Astrocyte of the spinal cord (primary cell): ENCODE data around the gene SHB.

Source experiments
- DNase-seq: peaks from one replicate; pipeline ENCODE4 v3.0.0; 2011; ENCODE audit warnings: low read depth, low spot score
- H3K4me3 ChIP-seq: 2 replicates; pipeline ENCODE4 v1.5.1; 2011; ENCODE audit warnings: low read depth, mild to moderate bottlenecking, low read length, moderate library complexity
- in situ Hi-C: cut with HindIII; loops from 2 replicates; pipeline ENCODE4 v1.10.0; 2017; ENCODE audit warnings: low sequenced_read_pairs
- TF ChIP-seq, protein P1 (sequence below): IDR thresholded peaks from 2 replicates; pipeline ENCODE4 v1.5.1; 2012; ENCODE audit warnings: low read depth, mild to moderate bottlenecking, low read length, inconsistent platforms

SHB gene

GRCh38 chr9:37919246-37919955, 149.6 kb downstream of the SHB start:
- TF ChIP-seq, protein P1, sequence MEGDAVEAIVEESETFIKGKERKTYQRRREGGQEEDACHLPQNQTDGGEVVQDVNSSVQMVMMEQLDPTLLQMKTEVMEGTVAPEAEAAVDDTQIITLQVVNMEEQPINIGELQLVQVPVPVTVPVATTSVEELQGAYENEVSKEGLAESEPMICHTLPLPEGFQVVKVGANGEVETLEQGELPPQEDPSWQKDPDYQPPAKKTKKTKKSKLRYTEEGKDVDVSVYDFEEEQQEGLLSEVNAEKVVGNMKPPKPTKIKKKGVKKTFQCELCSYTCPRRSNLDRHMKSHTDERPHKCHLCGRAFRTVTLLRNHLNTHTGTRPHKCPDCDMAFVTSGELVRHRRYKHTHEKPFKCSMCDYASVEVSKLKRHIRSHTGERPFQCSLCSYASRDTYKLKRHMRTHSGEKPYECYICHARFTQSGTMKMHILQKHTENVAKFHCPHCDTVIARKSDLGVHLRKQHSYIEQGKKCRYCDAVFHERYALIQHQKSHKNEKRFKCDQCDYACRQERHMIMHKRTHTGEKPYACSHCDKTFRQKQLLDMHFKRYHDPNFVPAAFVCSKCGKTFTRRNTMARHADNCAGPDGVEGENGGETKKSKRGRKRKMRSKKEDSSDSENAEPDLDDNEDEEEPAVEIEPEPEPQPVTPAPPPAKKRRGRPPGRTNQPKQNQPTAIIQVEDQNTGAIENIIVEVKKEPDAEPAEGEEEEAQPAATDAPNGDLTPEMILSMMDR, result no peak
- in situ Hi-C loops, result no loop called here
- no peak overlapping the region for H3K4me3 ChIP-seq
- no peak for DNase-seq

DNA sequence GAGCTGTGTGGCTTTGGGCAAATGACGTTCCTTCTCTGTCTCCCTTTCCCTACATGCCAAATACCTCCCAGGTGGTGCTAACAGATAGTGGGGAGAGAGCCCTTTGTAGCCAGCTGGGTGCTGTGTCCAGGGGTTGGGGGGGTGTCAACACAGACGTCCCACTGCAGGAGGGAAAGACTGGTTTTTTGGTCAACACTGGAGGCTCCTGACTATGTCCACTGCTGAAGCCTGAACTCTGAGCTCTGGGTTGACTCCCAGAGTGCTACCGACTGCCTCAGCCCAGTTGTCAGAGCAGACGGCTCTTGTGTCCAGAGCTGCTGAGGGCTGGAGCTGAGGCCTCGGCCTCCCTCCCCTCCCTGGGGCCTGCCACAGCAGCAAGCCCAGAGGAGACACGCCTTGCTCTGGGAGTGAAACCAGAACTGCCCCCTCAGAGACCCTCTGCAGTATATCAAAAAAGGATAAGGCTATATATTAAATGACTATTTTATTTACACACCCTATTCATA, 150.3 kb downstream of the SHB start:
- in situ Hi-C loops, result no loop called here
- H3K4me3 ChIP-seq, result no peak overlapping the region
- no peak for DNase-seq
- TF ChIP-seq, protein P1, result no peak

GRCh38 chr9:37917801-37918664, 151.0 kb downstream of the SHB start:
- in situ Hi-C loops, result no loop called here
- TF ChIP-seq, protein P1, result no peak
- no peak for DNase-seq
- no peak overlapping the region for H3K4me3 ChIP-seq

DNA sequence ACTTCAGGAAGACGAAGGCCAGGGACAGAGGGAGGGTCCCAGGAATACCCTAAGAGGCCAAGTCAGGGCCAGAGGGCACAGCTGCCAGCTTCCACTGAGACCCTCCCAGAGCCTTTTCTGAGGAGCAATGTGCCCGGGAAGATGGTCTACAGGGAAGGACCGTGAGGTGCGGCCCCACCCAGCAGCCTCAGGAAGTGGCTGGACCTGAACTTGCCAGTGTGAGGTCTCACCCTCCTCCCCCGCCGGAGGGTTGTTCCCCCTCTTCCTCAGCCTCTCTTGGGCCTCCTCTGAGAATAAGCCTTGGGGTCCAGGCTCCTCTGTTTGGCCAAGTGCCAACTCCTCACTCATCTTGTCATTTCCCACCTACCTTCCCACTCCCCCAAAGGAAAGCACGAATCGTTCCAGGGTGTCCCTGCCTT, 151.7 kb downstream of the SHB start:
- no peak for DNase-seq
- in situ Hi-C loops, result no loop called here
- H3K4me3 ChIP-seq, result no peak overlapping the region
- TF ChIP-seq, protein P1, result no peak

DNA sequence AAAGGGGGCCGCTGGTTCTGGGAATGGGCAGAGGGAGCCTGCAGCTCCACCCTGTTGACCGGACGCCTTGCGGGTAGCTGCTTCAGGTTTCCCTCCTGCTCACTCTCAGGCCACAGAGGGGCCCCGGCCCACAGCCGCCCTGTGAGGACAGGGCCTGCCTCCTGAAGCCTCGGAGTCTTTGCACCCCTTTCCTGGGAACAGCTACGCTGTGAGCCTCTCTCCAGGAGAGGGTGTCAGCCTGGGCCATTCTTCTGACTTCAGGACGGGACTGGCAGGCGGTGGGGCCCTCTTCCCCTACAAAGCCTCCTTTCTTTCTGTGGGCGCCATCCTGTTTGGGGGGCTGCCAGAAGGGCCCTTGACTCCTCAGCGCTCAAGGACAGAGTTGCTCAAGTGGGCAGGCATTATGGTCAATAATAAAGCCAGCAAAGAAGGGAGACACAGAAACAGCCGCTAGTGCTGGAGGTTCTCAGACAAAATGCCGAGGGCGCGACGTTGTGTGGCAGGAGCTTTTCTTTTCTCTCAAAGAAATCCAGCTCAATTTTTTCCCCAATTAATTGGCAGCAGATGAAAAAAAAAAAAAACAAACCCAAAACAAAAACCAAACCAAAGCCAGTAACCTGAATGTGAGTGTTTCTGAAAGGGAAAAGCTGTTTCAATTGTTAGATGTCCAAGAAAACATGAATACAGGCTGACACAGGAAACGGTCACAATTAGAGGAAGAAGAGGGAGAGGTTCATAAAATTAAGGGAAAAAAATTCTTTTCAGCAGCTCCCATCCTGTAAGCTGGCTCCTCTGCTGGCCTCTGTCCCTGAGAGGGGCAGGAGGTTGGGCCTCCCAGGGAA, 152.3 kb downstream of the SHB start:
- in situ Hi-C loops, result no loop called here
- no peak for DNase-seq
- H3K4me3 ChIP-seq, result no peak overlapping the region
- TF ChIP-seq, protein P1, result no peak

- H3K4me3 ChIP-seq, result no peak overlapping the region
Observed at GRCh38 chr9:37915911-37916470, 153.0 kb downstream of the SHB start.

More at GRCh38 chr9:37915911-37916470, 153.0 kb downstream of the SHB start:
- TF ChIP-seq, protein P1, result no peak
- DNase-seq, result no peak
- in situ Hi-C loops, result no loop called here
